GM12891 (cell line): Measurements from ENCODE around the gene DOP1B. TPM values are rescaled to one million over a fixed set of nuclear protein-coding genes. Genes with fewer than 3 reads are reported as not detected.
A peak's percentile ranks its signal among the peaks of the same experiment; 100 is the strongest.

Experiments
- DNase-seq: peaks from one replicate; pipeline ENCODE4 v3.0.0; 2011; ENCODE audit warnings: low spot score; ENCODE audit not compliant: insufficient read length
- FAIRE-seq: peaks from 2 replicates; lab custom pipeline; 2011; peaks lifted over from hg19 to GRCh38; lab: Jason Lieb, UNC
- PAX5 ChIP-seq: IDR thresholded peaks from 2 replicates; pipeline ENCODE4 v1.6.1; 2011; ENCODE audit warnings: low read length, moderate library complexity, mild to moderate bottlenecking; ENCODE audit not compliant: insufficient read depth, severe bottlenecking
- POLR2A ChIP-seq: IDR thresholded peaks from 2 replicates; pipeline ENCODE4 v1.6.1; 2011; ENCODE audit warnings: low read depth, low read length, control low read depth
- POLR2AphosphoS5 ChIP-seq: IDR thresholded peaks from 2 replicates; pipeline ENCODE4 v1.6.1; 2011; ENCODE audit warnings: low read depth, low read length, control low read depth
- POU2F2 ChIP-seq: IDR thresholded peaks from 2 replicates; pipeline ENCODE4 v1.6.1; 2011; ENCODE audit warnings: low read depth, mild to moderate bottlenecking, control low read depth, low read length, moderate library complexity
- SPI1 ChIP-seq: IDR thresholded peaks from 2 replicates; pipeline ENCODE4 v1.6.1; 2011; ENCODE audit warnings: low read depth, low read length, control low read depth
- TAF1 ChIP-seq: IDR thresholded peaks from 2 replicates; pipeline ENCODE4 v1.6.1; 2011; ENCODE audit warnings: low read depth, low read length, control low read depth
- polyA plus RNA-seq: library from polyadenylated mRNA; unstranded; fragments of >200 nt; gene quantifications from one replicate; pipeline ENCODE4 v1.2.1, GENCODE V29; 2012; ENCODE audit warnings: low read depth, missing spikeins, inconsistent platforms; ENCODE audit not compliant: missing spikeins

The DOP1B gene, protein sequence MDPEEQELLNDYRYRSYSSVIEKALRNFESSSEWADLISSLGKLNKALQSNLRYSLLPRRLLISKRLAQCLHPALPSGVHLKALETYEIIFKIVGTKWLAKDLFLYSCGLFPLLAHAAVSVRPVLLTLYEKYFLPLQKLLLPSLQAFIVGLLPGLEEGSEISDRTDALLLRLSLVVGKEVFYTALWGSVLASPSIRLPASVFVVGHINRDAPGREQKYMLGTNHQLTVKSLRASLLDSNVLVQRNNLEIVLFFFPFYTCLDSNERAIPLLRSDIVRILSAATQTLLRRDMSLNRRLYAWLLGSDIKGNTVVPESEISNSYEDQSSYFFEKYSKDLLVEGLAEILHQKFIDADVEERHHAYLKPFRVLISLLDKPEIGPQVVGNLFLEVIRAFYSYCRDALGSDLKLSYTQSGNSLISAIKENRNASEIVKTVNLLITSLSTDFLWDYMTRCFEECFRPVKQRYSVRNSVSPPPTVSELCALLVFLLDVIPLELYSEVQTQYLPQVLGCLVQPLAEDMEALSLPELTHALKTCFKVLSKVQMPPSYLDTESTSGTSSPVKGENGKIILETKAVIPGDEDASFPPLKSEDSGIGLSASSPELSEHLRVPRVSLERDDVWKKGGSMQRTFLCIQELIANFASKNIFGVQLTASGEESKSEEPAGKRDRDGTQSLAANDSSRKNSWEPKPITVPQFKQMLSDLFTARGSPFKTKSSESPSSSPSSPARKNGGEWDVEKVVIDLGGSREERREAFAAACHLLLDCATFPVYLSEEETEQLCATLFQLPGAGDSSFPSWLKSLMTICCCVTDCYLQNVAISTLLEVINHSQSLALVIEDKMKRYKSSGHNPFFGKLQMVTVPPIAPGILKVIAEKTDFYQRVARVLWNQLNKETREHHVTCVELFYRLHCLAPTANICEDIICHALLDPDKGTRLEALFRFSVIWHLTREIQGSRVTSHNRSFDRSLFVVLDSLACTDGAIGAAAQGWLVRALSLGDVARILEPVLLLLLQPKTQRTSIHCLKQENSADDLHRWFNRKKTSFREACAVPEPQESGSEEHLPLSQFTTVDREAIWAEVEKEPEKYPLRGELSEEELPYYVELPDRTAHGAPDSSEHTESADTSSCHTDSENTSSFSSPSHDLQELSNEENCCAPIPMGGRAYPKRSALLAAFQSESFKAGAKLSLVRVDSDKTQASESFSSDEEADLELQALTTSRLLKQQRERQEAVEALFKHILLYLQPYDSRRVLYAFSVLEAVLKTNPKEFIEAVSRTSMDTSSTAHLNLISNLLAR (N-terminal part only)
- polyA plus RNA-seq = 1.5 TPM

DNA sequence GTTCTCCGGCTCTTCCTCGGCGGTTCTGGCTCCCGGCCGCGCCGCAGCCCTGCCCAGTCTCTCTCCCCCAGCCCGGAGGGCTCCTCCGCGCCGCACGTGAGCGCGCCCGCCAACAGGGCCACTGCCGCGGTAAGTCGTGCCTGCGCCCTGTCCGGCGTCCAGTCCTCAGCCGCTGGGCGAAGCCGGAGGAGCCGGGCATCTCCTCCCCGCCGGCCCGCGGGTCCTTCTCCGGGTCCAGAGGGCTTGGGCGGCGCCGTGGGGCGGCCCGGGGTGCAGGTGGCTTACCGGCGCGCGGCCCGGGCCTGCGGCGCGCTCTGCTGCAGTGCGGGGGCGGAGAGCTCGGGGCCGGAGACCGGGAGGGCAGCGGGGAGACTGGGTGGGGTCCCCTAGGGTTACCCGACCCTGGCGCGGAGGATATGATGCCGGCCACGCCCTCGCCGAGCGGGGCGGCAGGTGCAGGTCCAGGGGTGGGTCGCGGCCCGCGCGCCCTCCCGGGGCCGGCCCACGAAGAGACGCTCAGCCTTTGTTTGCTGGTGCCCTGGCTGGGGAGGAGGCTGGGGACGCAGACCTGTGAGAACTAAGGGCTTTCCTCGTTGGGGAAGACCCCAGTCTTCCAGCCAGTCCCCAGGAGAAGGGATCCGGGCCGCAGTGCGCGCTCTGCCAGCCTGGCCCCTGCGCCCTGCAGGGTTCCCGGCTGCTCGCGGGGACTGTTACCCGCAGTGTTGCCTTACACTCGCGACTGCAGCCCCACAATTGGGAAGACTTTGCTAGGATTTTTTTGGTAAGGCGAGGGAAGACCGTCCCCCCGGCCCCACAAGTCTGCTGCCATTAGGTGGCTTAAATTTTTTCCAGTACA lies at the start of gene DOP1B:
DOP1B (plus strand) TSS at position 10 of the 856 bp plus-strand sequence. CDS start 7,910 bp downstream, outside the sequence.
- DNase-seq (peak; percentile 45), FAIRE-seq (peak; percentile 76)
- TF ChIP-seq SPI1 = no peak
- TF ChIP-seq PAX5 = no peak

DNA sequence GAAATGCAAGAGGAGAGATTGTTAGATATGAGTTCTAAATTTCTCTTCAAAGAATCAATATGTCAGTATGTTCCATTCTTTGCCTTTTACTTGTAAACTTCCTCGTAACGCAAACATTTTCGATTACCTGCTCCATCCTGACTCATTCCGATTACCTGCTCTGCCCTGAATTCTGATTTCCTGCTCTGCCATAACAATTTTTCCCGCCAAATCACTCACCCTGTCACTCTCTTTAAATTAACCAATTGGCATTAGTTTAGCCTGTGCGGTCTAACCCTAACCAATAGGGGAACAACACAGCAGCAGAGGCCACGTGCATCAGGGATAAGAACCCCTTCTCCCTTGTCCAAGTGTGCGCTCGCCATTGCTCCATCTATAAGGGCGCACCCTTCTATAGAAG lies 46.8 kb upstream of the DOP1B start:
- TF ChIP-seq PAX5 (no peak), TAF1 (no peak), SPI1 (no peak), POLR2A (no peak), POLR2AphosphoS5 (no peak)
- no peak for DNase-seq
- no peak for FAIRE-seq

DNA sequence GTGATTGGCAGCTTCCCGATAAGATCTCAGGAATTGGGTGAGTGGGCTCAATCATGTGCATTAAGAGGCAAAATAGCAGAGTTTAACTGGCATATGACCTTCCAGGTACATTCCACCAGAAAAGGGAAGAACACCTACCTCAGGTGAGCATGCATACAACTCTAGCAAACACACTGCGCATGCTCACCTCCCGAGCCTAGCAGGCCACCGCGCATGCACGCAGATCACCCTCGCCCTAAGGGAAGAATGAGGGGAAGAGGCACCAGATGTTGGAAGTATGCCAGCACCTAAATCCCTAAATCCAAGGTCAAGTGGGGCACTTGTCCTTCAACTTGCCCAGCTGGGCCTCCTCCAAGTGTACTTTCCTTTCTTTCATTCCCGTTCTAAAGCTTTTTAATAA lies 45.4 kb upstream of the DOP1B start:
- no peak for DNase-seq
- no peak for FAIRE-seq
- TF ChIP-seq PAX5 = no peak
- TF ChIP-seq TAF1 = no peak
- TF ChIP-seq POLR2AphosphoS5 = no peak
- TF ChIP-seq SPI1 = no peak
- TF ChIP-seq POLR2A = no peak
- TF ChIP-seq POU2F2 = no peak

DNA sequence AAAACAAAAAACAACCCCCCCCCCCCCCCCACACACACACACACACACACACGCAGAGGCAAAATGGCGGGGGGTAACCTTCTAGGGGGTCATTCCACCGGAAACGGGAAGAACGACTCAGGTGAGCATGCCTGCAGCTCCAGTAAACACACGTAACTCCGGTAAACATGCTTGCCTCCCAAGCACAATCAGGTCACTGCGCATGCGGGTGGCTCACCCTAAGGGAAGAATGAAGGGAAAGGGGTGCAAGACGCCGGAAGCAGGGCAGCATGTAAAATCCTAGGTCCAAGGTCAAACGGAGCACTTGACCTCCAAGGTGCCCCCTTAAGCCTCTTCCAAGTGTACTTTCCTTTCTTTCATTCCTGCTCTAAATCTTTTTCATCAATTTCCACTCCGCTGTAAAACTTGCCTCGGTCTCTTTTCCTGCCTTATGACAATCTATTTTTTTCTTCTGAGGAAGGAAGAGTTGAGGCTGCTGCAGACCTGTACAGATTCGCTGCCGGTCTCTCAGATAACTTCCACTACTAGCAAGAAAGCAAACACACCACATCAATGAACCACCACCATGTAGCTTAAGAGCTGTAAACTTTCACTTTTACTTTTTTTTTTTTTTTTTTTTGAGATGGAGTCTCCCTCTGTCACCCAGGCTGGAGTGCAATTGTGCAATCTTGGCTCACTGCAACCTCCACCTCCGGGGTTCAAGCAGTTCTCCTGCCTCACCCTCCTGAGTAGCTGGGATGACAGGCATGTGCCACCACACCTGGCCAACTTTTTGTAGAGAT lies 42.8 kb upstream of the DOP1B start:
- no peak for FAIRE-seq
- no peak for DNase-seq
- TF ChIP-seq SPI1 = no peak
- no peak for TF ChIP-seq TAF1
- no peak for TF ChIP-seq POLR2AphosphoS5
- TF ChIP-seq POU2F2 = no peak
- no peak for TF ChIP-seq PAX5
- TF ChIP-seq POLR2A = no peak

DNA sequence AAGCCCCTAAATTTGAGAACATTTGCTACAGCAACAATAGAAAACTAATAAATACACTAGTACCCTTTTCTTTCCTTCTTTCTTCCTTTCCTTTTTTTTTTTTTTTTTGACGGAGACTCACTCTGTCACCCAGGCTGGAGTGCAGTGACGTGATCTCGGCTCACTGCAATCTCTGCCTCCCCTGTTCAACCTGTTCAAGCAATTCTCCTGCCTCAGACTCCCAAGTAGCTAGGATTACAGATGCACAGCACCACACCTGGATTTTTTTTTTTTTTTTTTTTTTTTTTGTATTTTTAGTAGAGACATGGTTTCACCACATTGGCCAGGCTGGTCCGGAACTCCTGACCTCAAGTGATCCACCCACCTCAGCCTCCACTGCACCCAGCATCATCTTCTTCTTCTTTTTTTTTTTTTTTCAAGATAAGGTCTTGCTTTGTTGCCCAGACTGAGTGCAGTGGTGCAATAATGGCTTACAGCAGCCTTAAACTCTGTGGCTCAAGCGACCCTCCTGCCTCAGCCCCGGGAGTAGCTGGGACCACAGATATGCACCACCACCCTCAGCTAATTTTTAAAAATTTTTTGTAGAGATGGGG lies 41.4 kb upstream of the DOP1B start:
- TF ChIP-seq POU2F2 = no peak
- TF ChIP-seq TAF1 = no peak
- TF ChIP-seq PAX5 = no peak
- TF ChIP-seq POLR2AphosphoS5 = no peak
- no peak for TF ChIP-seq SPI1
- TF ChIP-seq POLR2A = no peak
- FAIRE-seq (no peak), DNase-seq (no peak)

DNA sequence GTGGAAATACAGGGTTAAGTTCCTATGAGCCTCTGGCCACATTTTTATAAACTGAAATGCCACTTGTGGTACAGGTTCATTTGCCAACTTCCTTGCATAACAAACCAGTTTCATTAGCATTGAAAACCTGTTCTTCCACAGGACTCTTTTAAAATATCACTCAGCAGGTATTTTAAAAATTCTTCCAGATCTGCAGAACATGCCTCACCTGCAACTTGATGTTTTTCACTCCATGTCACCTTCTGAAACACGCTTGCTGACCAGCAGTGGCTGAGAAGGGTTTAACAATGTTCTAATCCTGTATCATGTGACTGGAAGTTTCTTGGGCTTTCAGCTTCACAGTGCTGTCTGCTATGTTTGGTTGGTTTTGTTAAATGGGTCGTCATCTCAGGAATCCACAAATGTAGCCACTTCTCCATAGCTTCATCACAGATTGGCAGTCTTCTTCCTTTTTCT lies 39.3 kb upstream of the DOP1B start:
- DNase-seq (no peak), FAIRE-seq (no peak)
- TF ChIP-seq POLR2A (no peak), POU2F2 (no peak), SPI1 (no peak), PAX5 (no peak), TAF1 (no peak), POLR2AphosphoS5 (no peak)

DNA sequence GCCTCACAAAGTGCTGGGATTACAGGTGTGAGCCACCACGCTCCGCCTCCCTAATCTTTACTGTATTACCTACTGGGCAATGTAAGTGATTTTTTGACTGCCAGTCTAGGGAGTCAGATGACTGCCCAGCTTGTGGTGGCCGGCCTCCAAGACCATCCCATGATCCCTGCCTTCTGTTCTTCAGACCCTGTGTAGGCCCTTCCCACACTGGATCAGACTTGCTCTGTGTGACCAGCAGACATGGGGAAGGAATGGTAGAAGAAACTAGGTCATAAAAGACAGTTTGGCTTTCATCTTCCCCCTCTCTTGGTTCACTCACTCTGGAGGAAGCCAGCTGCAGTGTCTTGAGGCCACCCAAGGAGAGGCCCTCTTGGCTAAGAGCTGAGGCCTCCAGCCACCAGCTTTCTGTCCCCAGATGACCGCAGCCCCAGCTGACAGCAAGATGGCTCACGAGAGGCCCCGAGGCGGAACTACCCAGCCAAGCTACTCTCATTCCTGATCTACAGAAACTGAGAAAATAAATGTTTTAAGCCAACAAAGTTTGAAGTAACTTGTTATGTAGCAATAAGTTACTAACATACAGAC lies 36.2 kb upstream of the DOP1B start:
- DNase-seq (no peak), FAIRE-seq (no peak)
- TF ChIP-seq POLR2AphosphoS5 (no peak), POU2F2 (no peak), TAF1 (no peak)

DNA sequence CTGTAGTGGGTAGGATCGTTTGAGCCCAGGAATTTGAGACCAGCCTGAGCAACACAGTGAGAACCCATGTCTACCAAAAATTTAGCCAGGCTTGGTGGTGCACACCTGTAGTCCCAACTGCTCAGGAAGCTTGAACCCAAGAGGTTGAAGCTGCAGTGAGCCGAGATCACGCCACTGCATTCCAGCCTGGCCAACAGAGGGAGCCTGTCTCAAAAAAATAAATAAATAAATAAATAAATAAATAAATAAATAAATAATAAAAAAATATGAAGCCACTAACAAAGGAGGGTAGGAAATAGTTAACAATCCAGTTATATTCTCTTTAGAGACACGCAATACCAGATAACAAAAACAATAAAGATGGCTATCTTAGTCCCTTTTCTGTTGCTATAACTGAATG lies 33.6 kb upstream of the DOP1B start:
- FAIRE-seq (no peak), DNase-seq (no peak)
- TF ChIP-seq TAF1 (no peak), POLR2A (no peak), PAX5 (no peak), POLR2AphosphoS5 (no peak), POU2F2 (no peak), SPI1 (no peak)
